ENCODE results near the gene ERN2.

The ERN2 gene

DNA sequence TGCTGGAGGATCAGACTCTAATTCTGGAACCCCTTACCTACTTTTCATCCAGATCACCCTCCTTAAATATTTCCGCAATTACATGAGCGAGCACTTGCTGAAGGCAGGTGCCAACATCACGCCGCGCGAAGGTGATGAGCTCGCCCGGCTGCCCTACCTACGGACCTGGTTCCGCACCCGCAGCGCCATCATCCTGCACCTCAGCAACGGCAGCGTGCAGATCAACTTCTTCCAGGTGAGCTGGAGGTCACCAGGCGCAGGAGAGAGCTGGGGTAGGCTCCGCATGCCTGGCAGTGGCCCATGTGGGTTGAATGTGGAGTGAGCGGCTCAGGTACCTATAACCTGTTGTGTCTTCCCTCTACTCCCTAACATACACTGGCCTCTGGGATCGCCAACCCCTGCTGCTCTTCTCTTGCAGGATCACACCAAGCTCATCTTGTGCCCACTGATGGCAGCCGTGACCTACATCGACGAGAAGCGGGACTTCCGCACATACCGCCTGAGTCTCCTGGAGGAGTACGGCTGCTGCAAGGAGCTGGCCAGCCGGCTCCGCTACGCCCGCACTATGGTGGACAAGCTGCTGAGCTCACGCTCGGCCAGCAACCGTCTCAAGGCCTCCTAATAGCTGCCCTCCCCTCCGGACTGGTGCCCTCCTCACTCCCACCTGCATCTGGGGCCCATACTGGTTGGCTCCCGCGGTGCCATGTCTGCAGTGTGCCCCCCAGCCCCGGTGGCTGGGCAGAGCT, 23.4 kb downstream of the ERN2 start:
- TF ChIP-seq EZH2phosphoT487 (IDR thresholded peaks at IDR 0.05; ENCODE audit: borderline replicate concordance, low read length): no peak
- TF ChIP-seq, protein P1, sequence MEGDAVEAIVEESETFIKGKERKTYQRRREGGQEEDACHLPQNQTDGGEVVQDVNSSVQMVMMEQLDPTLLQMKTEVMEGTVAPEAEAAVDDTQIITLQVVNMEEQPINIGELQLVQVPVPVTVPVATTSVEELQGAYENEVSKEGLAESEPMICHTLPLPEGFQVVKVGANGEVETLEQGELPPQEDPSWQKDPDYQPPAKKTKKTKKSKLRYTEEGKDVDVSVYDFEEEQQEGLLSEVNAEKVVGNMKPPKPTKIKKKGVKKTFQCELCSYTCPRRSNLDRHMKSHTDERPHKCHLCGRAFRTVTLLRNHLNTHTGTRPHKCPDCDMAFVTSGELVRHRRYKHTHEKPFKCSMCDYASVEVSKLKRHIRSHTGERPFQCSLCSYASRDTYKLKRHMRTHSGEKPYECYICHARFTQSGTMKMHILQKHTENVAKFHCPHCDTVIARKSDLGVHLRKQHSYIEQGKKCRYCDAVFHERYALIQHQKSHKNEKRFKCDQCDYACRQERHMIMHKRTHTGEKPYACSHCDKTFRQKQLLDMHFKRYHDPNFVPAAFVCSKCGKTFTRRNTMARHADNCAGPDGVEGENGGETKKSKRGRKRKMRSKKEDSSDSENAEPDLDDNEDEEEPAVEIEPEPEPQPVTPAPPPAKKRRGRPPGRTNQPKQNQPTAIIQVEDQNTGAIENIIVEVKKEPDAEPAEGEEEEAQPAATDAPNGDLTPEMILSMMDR (IDR thresholded peaks at IDR 0.05; ENCODE audit: low read depth, low read length, poor library complexity, severe bottlenecking): no peak
- Histone ChIP-seq H3K9me3 (ENCODE audit: control insufficient read depth, insufficient read depth, low read length) (no peaks in the 10 kb centered on the region), H3K9me2 (replicated peaks; ENCODE audit: control insufficient read depth, low read length) (no peaks in the 10 kb centered on the region), H4K20me1 (ENCODE audit: control insufficient read depth, insufficient read depth, low read depth, low read length) (no peaks in the 10 kb centered on the region), H3K27me3 (ENCODE audit: control insufficient read depth, low read length) (no peaks in the 10 kb centered on the region), H3K4me2 (ENCODE audit: low read length) (no peak overlapping the region), H3K4me3 (ENCODE audit: low read length) (no peak overlapping the region), H3K4me1 (ENCODE audit: control insufficient read depth, low read length) (no peaks in the 10 kb centered on the region), H3K79me2 (ENCODE audit: control insufficient read depth, low read length) (peaks cover 3% of the 10 kb centered on the region; the same call in 1 of the 2 replicates), H3F3A (ENCODE audit: control insufficient read depth, insufficient read depth) (peaks cover 15% of the 10 kb centered on the region), H3K36me3 (ENCODE audit: control insufficient read depth, low read length) (peaks cover 71% of the 10 kb centered on the region), H3K27ac (ENCODE audit: low read depth, low read length) (no peak overlapping the region)

DNA sequence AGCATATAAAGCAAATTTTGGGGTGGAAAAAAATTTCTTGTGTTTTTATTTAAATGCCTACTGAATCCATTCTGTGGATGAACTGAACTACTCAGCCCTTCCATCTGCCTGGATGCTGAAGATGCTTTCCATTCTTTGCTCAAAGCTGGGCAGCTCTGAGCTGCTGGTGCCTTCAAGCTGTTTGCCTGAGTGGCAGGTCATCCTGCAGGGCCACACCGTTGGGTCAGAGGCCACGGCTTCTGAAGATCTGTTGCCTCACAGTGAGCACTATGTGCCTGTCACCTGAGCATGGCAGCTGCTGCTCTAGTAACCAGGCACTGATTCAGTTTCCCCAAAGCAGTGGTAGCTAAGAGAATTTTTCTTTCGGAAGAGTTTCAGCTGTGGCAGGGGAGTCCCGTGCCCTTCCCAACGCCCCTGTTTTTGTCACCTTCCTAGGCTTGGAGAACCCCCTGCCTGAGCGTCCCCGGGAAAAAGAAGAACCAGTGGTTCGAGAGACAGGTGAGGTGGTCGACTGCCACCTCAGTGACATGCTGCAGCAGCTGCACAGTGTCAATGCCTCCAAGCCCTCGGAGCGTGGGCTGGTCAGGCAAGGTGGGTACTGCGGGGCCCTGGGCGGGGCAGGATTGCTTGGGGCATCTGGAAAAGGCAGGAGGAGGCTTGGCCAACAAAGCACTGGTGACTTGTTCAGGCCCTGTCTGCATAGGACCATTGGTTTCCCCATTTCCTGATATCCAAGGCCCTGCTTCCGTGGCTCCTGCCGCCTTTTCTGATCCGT, 25.8 kb downstream of the ERN2 start:
- Histone ChIP-seq H3K9me3 (ENCODE audit: control insufficient read depth, insufficient read depth, low read length) (no peaks in the 10 kb centered on the region), H3K27me3 (ENCODE audit: control insufficient read depth, low read length) (no peaks in the 10 kb centered on the region), H3K4me3 (ENCODE audit: low read length) (no peak overlapping the region), H3K4me1 (ENCODE audit: control insufficient read depth, low read length) (no peaks in the 10 kb centered on the region), H3K36me3 (ENCODE audit: control insufficient read depth, low read length) (peaks cover 93% of the 10 kb centered on the region), H3K79me2 (ENCODE audit: control insufficient read depth, low read length) (peaks cover 21% of the 10 kb centered on the region), H4K20me1 (ENCODE audit: control insufficient read depth, insufficient read depth, low read depth, low read length) (peaks cover 2% of the 10 kb centered on the region; the same call in 1 of the 2 replicates), H3F3A (ENCODE audit: control insufficient read depth, insufficient read depth) (peaks cover 9% of the 10 kb centered on the region), H3K9me2 (replicated peaks; ENCODE audit: control insufficient read depth, low read length) (no peaks in the 10 kb centered on the region), H3K27ac (ENCODE audit: low read depth, low read length) (no peak overlapping the region), H3K4me2 (ENCODE audit: low read length) (no peak overlapping the region)
- no peak for TF ChIP-seq EZH2phosphoT487 (IDR thresholded peaks at IDR 0.05; ENCODE audit: borderline replicate concordance, low read length)
- TF ChIP-seq, protein P1 (IDR thresholded peaks at IDR 0.05; ENCODE audit: low read depth, low read length, poor library complexity, severe bottlenecking): no peak

DNA sequence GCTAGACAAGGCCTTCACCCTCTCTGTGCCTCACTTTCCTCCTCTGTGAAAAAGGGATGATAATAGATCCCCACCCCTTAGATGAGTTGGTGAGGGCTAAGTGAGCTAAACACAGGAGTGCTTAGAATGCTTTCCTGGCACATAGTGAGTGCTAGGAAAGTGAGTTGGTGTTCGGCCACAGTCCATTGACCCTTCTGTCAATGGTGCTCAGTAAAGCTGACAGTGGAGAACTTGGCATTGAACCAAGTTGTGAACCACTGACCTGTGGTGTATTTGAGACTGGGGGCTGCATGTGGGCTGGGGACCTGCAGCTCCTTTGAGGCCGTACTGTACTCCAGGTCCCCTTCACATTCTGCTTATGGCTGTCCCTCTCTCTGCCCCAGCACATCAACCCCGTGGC, 29.5 kb downstream of the ERN2 start:
- H3K36me3 ChIP-seq (ENCODE audit: control insufficient read depth, low read length): peaks cover 93% of the 10 kb centered on the region
- no peak overlapping the region for H3K4me2 ChIP-seq (ENCODE audit: low read length)
- H3K27ac ChIP-seq (ENCODE audit: low read depth, low read length): no peak overlapping the region
- no peak for TF ChIP-seq EZH2phosphoT487 (IDR thresholded peaks at IDR 0.05; ENCODE audit: borderline replicate concordance, low read length)
- TF ChIP-seq, protein P1 (IDR thresholded peaks at IDR 0.05; ENCODE audit: low read depth, low read length, poor library complexity, severe bottlenecking): no peak
- H3K9me2 ChIP-seq (replicated peaks; ENCODE audit: control insufficient read depth, low read length): no peaks in the 10 kb centered on the region
- H3K4me1 ChIP-seq (ENCODE audit: control insufficient read depth, low read length): peaks cover 17% of the 10 kb centered on the region
- peaks cover 14% of the 10 kb centered on the region; the same call in 1 of the 2 replicates for H4K20me1 ChIP-seq (ENCODE audit: control insufficient read depth, insufficient read depth, low read depth, low read length)
- H3K27me3 ChIP-seq (ENCODE audit: control insufficient read depth, low read length): no peaks in the 10 kb centered on the region
- peaks cover 58% of the 10 kb centered on the region for H3K79me2 ChIP-seq (ENCODE audit: control insufficient read depth, low read length)
- H3K9me3 ChIP-seq (ENCODE audit: control insufficient read depth, insufficient read depth, low read length): no peaks in the 10 kb centered on the region
- H3K4me3 ChIP-seq (ENCODE audit: low read length): no peak overlapping the region
- H3F3A ChIP-seq (ENCODE audit: control insufficient read depth, insufficient read depth): peaks cover 3% of the 10 kb centered on the region; the same call in 1 of the 2 replicates
